GM12891 (cell line): ENCODE measurements around the gene SNX21.

Source experiments
- POLR2A ChIP-seq: IDR thresholded peaks from 2 replicates; pipeline ENCODE4 v1.6.1; 2011; ENCODE audit warnings: low read depth, low read length, control low read depth
- POLR2AphosphoS5 ChIP-seq: IDR thresholded peaks from 2 replicates; pipeline ENCODE4 v1.6.1; 2011; ENCODE audit warnings: low read depth, low read length, control low read depth
- SPI1 ChIP-seq: IDR thresholded peaks from 2 replicates; pipeline ENCODE4 v1.6.1; 2011; ENCODE audit warnings: low read depth, low read length, control low read depth
- TAF1 ChIP-seq: IDR thresholded peaks from 2 replicates; pipeline ENCODE4 v1.6.1; 2011; ENCODE audit warnings: low read depth, low read length, control low read depth

DNA sequence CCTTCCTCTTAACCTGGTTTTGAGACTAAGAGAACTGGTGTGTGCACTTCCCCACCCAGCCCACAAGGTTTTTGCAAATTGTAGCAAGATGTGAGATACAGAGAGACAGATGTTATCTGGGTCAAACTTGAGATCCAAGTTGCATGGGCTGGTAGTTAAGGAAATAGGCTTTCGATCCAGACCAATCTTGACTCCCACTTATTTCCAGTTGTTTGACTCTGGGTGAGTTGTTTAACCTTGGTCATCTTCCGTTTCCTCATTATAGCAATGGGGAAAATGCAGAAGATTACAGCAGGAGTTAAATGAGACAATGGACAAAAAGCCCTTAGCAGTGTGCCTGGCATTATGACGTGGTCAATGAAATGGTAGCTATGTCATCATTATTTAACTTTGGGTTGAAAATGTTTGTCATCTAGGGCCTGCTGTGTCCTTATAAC is 1.7 kb downstream of the SNX21 start:
- no peak for TF ChIP-seq POLR2A
- TF ChIP-seq POLR2AphosphoS5, result no peak
- TF ChIP-seq TAF1, result no peak
- no peak for TF ChIP-seq SPI1
